HG03575 (cell line): Measurements from ENCODE around the gene ADGRG6.

ENCODE experiments used
- ATAC-seq: cut with Tn5 transposase; IDR thresholded peaks from one replicate; pipeline ENCODE4 v1.9.1; 2021; ENCODE audit not compliant: unreplicated experiment, insufficient number of reproducible peaks, low FRiP score; ENCODE audit errors: extremely low read depth

Gene ADGRG6

GRCh38 chr6:142361779-142362750, 60.3 kb downstream of the ADGRG6 start:
- ATAC-seq = no peak

DNA sequence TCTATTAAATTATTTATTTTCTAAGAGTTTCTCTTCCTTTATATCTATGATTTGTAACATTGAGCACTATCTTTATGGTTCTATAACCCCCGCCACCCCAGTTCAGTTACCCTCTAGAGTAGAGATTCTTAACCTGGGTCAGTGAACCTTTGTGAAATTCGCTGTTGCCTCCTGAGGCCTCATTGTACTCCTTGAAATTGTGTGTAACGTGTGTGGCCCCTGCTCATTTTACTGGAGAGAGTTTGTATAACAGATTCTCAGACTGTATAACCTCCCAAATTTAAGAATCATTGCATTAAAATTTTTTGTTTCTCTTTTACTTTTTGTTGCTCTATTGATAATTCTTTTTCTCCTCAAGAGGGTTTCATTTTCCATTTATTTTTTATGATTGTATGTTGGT, 65.3 kb downstream of the ADGRG6 start:
- ATAC-seq = no peak

GRCh38 chr6:142367501-142368018, 65.8 kb downstream of the ADGRG6 start:
- no peak for ATAC-seq

DNA sequence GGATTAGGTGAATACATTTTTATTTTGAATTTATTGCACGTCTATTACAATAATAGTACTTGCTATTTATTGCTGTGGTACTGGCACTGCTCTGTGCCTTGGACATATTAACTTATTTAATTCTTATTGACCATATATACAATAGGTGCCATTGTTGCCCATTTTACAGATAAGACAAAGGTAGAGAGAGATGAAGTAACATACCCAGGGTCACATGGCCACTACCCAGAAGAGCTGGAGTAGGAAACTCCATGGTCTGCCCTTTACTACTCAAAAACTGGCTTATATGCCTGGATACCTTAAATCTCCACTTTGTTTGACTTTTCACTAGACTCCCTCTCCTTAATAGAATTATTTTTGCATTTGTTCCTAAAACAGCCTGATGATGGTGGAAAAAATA, 67.5 kb downstream of the ADGRG6 start:
- no peak for ATAC-seq

DNA sequence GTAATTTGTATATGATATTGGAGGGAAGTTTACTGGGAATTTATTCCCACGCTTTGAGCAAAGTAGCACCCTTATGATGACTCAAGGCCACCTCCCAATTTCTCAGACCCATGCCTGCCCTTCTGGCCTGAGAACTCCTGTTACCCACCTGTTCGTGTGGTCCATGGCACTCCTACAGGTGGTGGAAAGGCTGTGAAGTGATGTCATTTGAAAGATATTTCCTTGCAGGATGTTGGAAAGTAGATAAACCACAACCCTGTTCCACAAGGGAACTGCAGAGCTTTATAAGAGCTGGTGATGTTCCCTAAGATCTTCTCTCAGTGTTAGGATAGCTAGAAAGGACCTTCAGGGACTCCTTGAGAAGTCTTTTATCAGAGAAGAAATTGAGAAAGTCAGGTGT, 70.5 kb downstream of the ADGRG6 start:
- no peak for ATAC-seq

GRCh38 chr6:142373268-142374090, 71.7 kb downstream of the ADGRG6 start:
- ATAC-seq = no peak

DNA sequence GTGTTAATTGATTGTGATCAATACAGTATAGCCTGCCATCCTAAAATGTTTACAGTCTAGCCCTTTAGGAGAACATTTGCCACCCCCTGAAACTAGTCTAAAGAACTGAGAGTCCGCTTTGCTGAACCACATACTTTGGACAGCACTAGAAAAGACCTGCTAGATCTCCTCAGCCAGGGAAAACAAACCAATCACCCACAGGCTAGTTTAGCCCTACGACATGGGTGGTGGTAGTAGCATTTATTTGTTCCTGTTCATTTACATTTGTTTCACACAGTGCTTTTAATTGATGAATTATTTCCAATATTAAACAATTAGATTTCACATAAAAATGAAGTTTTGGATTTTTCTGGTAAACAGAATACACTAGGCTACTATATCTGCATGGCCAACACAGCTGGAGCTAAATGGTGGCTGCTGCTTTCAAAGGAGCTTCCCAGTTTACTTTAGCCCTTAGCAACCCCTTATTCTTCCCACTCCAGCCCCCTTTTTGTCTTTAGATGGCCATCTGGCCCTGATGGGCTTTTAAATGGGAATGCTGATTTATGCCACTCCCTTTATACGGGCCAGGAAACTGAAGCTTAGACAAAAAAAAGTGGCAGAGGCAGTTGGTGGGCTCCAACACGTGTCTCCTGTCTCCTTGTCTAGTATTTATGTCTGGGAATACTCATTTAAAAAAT, 72.4 kb downstream of the ADGRG6 start:
- no peak for ATAC-seq

GRCh38 chr6:142374965-142375733, 73.3 kb downstream of the ADGRG6 start:
- ATAC-seq = no peak

- no peak for ATAC-seq
These were observed 74.3 kb downstream of the ADGRG6 start for GRCh38 chr6:142376115-142376514.

GRCh38 chr6:142376800-142377496, 75.1 kb downstream of the ADGRG6 start:
- ATAC-seq = no peak

DNA sequence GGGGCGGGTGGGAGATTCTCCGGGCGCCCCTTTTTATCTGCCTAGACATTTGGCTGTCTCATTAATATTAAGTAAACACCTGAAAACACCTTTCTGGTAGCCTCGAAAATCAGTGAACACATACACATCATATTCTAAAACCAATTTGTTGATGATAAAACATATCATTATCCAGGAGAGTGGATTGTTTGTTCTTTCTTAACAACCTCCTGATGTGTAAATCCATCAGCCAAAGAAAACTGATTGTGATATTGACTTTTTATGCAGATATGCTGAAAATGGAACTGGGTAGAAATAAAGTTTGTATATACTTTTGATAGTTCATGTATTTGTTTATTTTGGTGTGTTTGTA, 75.7 kb downstream of the ADGRG6 start:
- no peak for ATAC-seq

GRCh38 chr6:142378138-142378875, 76.5 kb downstream of the ADGRG6 start:
- no peak for ATAC-seq

GRCh38 chr6:142380626-142381025, 78.8 kb downstream of the ADGRG6 start:
- no peak for ATAC-seq

DNA sequence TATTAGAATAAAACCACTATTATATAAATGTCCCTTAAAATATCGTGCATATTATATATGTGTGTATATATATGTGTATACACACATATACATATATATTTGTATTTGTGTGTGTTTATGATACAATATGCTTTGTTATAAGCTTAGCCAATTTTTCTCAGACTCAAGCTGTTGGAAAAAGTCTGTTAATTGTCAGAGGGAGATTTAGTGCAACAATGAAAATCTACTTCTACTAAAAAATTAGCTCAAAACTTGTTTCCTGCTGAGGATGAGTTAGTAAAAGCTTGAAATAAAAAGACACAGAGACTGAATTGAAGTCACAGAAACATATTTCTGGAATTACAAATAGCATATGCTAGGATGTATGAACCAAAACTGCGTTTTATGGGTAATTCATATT, 79.4 kb downstream of the ADGRG6 start:
- ATAC-seq = no peak

GRCh38 chr6:142381845-142382378, 80.1 kb downstream of the ADGRG6 start:
- no peak for ATAC-seq

DNA sequence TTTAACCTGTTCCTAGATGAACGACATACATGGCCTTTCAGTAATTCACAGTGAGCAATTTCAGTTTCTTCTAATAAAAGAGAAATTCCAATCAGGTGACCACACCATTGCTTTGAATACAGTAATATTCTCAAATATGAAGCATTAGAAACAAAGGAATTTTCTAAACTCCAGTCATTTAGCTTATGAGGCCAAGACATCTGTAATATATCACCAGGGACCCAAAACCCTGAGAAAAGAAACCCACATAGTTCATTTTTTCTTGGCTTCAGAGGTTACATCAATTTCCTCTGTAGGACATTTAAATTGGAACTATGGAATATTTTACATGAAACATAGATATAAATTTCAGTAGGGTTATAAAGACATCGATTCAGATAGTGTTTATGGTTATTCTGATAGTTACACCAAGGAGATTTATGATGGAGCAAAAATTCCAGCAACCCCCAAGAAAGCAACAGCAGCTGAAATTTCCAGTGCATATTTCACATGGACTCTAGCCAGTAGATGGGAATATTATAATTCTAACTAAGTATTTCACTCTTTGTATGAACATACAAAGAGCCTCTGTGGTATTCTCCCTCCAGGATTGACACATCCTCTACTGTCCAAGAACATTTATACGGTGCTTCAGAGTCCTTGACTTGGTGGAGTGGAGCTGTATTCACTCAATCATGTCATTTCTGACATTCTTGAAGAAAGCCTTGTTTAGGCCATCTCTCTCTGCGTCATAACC, 82.9 kb downstream of the ADGRG6 start:
- ATAC-seq = no peak

- ATAC-seq = no peak
These were observed 83.5 kb downstream of the ADGRG6 start for GRCh38 chr6:142385352-142385751.
